Measurements from ENCODE around the gene NAPG.

GRCh38 chr18:10490401-10491165 lies 35.2 kb upstream of the NAPG start:
- TF ChIP-seq POLR2A (IDR thresholded peaks at IDR 0.05; ENCODE audit: low read depth, low read length) (no peak), POLR2AphosphoS5 (IDR thresholded peaks at IDR 0.05; ENCODE audit: low read depth, low read length) (no peak)
